Activated naive CD8-positive, alpha-beta T cell (primary cell): Measurements from ENCODE around the gene NKX2-2.
A peak's percentile ranks its signal among the peaks of the same experiment; 100 is the strongest.

ENCODE experiments used
- H3K27ac Mint-ChIP-seq: one replicate; pipeline ENCODE4 v1.8.0; 2021; ENCODE audit warnings: mixed read lengths
- H3K27me3 Mint-ChIP-seq: one replicate; pipeline ENCODE4 v1.8.0; 2021; ENCODE audit warnings: mixed read lengths
- H3K36me3 Mint-ChIP-seq: one replicate; pipeline ENCODE4 v1.8.0; 2021; ENCODE audit warnings: mixed read lengths
- H3K4me1 Mint-ChIP-seq: one replicate; pipeline ENCODE4 v1.8.0; 2021; ENCODE audit warnings: low read depth, mixed read lengths
- H3K4me3 Mint-ChIP-seq: one replicate; pipeline ENCODE4 v1.8.0; 2021; ENCODE audit warnings: mild to moderate bottlenecking, mixed read lengths
- H3K9me3 Mint-ChIP-seq: one replicate; pipeline ENCODE4 v1.8.0; 2021; ENCODE audit warnings: low read depth, mixed read lengths

NKX2-2 gene

DNA sequence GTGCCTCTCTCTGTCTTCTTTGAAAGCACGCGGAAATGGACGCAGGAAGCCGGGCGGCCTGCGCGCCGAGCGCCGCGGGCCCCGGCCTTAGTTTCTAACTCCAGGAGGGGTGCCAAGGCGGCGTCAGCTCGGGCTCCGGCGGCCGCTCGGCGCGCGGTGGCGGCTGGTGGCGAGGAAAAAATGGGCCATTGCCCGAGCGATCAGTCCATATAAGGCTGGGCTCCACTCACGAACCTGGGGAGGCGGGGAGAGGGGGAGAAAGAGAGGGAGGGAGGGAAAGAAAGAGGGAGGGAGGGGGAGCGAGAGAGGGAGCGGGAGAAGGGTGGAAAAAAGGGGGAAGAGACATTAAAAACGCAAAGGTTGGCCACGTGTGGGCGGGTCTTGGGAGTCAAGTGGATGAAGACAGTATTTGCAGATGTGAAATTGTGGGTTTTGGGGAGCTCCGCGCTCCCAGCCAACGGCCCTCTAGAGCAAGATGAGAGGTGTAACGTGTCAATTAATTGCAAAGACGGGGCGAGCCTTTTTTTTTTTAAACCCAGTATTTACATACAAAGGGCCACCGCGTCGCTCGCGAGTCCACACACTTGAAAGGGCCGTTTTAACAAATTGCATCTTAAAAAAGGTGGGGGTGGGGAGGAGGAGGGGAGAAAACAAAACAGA is at the start of gene NKX2-2:
Gene NKX2-2, minus strand, starts transcription at position 184 of the 660 bp plus-strand sequence. CDS start 395 bp downstream, outside the sequence.
- H3K27ac Mint-ChIP-seq, result no peak within 1 kb of the TSS
- H3K27me3 Mint-ChIP-seq, result peaks cover 47% of the 10 kb centered on the region
- H3K4me1 Mint-ChIP-seq, result peaks cover 55% of the 10 kb centered on the region
- H3K9me3 Mint-ChIP-seq, result no peaks in the 10 kb centered on the region
- no peaks in the 10 kb centered on the region for H3K36me3 Mint-ChIP-seq
- H3K4me3 Mint-ChIP-seq, result peak within 1 kb of the TSS; percentile 75

- no peak overlapping the region for H3K27ac Mint-ChIP-seq
- no peaks in the 10 kb centered on the region for H3K9me3 Mint-ChIP-seq
- peaks cover 7% of the 10 kb centered on the region for H3K4me1 Mint-ChIP-seq
- H3K4me3 Mint-ChIP-seq, result no peak overlapping the region
- H3K36me3 Mint-ChIP-seq, result peaks cover 4% of the 10 kb centered on the region
- H3K27me3 Mint-ChIP-seq, result peaks cover 2% of the 10 kb centered on the region
These were observed 48.8 kb upstream of the NKX2-2 start for GRCh38 chr20:21562656-21563055.

DNA sequence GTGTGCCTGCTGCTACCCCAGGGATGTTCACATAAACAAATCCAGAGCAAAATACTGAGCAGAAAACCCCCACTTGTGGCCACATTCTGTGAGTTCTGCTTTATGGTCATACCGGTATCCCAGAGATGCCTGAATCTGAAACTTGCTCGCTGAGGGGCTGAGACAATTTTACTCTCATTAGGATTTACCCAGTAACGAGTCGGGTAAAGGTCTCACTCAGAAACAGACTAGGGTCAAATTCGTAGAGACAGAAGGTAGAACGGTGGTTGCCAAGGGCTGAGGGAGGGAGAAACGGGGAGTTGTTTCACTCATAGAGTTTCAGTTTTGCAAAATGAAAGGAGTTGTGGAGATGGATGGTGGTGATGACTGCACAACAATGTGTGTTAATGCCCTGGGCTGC is 45.4 kb upstream of the NKX2-2 start:
- peak overlapping the region; percentile 37 for H3K27ac Mint-ChIP-seq
- H3K4me1 Mint-ChIP-seq, result peaks cover 29% of the 10 kb centered on the region
- H3K9me3 Mint-ChIP-seq, result no peaks in the 10 kb centered on the region
- no peaks in the 10 kb centered on the region for H3K27me3 Mint-ChIP-seq
- peaks cover 2% of the 10 kb centered on the region for H3K36me3 Mint-ChIP-seq
- no peak overlapping the region for H3K4me3 Mint-ChIP-seq

- H3K4me3 Mint-ChIP-seq, result no peak overlapping the region
These were observed 43.6 kb upstream of the NKX2-2 start for GRCh38 chr20:21557241-21558020.

DNA sequence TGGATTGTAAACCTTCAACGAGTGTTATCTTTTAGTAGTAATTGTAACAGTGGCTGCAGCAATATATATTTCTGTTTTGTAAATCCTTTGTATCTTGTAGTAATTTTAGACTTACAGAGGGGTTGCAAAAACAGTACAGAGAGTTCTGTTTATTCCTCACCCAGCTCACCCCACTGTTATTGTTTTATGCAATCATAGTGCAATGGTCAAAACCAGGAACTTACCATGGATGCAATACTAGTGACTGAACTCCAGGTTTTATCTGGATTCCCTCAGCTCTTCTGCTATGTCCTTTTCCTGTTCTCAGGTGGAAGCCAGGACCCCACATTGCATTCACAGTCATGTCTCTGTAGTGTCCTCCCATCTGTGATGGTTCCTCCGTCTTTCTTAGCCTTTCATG is 42.5 kb upstream of the NKX2-2 start:
- Mint-ChIP-seq H3K4me3 (no peak overlapping the region), H3K27me3 (no peaks in the 10 kb centered on the region), H3K9me3 (no peaks in the 10 kb centered on the region), H3K36me3 (no peaks in the 10 kb centered on the region), H3K27ac (no peak overlapping the region), H3K4me1 (peaks cover 32% of the 10 kb centered on the region)

More at GRCh38 chr20:21557241-21558020, 43.6 kb upstream of the NKX2-2 start:
- H3K27me3 Mint-ChIP-seq, result no peaks in the 10 kb centered on the region
- no peaks in the 10 kb centered on the region for H3K36me3 Mint-ChIP-seq
- peaks cover 32% of the 10 kb centered on the region for H3K4me1 Mint-ChIP-seq
- H3K27ac Mint-ChIP-seq, result no peak overlapping the region
- no peaks in the 10 kb centered on the region for H3K9me3 Mint-ChIP-seq

DNA sequence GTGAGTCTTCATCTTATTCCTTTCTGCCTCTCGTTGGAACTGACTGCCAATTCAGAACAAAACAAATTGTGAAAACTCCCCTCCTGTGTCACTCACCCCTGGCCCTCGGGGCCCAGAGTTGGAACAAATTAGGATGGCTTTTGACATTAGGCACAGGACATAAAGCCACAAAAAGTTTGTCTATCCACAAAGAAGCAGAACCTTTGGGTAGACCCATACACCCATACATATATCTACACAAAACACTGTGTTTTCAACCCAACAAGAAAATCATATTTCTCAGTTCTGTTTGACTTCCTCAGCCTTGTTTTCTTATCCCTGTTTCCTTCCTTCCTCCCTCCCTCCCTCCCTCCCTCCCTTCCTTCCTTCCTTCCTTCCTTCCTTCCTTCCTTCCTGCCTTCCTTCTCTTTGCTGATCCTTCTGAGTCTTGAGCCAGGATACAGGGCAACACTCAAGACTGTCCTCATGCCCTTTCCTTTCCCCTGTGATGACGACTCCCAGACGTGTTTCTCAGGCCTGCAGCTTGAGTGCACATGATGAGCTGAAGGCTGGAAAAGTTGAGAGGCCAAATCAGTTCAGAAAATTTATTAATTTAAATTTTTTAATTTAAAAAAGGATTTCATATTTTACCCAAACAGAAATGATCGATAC is 41.7 kb upstream of the NKX2-2 start:
- Mint-ChIP-seq H3K27ac (no peak overlapping the region), H3K36me3 (no peaks in the 10 kb centered on the region), H3K27me3 (no peaks in the 10 kb centered on the region), H3K9me3 (no peaks in the 10 kb centered on the region), H3K4me3 (no peak overlapping the region), H3K4me1 (peaks cover 32% of the 10 kb centered on the region)

GRCh38 chr20:21554985-21555384 is 41.1 kb upstream of the NKX2-2 start:
- H3K27me3 Mint-ChIP-seq, result no peaks in the 10 kb centered on the region

GRCh38 chr20:21554376-21554890 is 40.6 kb upstream of the NKX2-2 start:
- H3K36me3 Mint-ChIP-seq, result no peaks in the 10 kb centered on the region
- no peaks in the 10 kb centered on the region for H3K9me3 Mint-ChIP-seq
- H3K27me3 Mint-ChIP-seq, result no peaks in the 10 kb centered on the region
- H3K4me3 Mint-ChIP-seq, result no peak overlapping the region
- peaks cover 42% of the 10 kb centered on the region for H3K4me1 Mint-ChIP-seq
- H3K27ac Mint-ChIP-seq, result no peak overlapping the region

More at GRCh38 chr20:21554985-21555384, 41.1 kb upstream of the NKX2-2 start:
- Mint-ChIP-seq H3K36me3 (no peaks in the 10 kb centered on the region), H3K9me3 (no peaks in the 10 kb centered on the region), H3K4me3 (no peak overlapping the region), H3K4me1 (peaks cover 37% of the 10 kb centered on the region), H3K27ac (no peak overlapping the region)

DNA sequence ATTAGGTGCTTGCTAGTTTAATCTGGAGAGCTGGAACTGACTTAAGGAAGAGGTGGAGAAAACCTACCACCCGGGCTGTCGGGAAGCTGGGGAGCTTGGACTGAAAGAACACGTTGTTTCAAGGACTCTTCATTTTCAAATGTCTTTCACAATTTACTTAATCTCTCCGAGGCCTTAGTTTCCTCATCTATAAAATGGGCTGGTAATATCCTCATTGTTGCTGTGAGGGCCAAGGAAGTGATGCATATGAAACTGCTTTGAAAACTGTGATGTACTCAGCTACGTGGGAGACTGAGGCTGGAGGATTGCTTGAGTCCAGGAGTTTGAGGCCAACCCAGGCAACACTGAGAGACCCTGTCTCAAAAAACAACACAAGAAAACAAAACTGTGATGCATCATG is 36.7 kb upstream of the NKX2-2 start:
- H3K36me3 Mint-ChIP-seq, result peaks cover 2% of the 10 kb centered on the region
- no peak overlapping the region for H3K4me3 Mint-ChIP-seq
- H3K27ac Mint-ChIP-seq, result peak overlapping the region; percentile 2
- H3K27me3 Mint-ChIP-seq, result no peaks in the 10 kb centered on the region
- peaks cover 56% of the 10 kb centered on the region for H3K4me1 Mint-ChIP-seq
- H3K9me3 Mint-ChIP-seq, result no peaks in the 10 kb centered on the region

DNA sequence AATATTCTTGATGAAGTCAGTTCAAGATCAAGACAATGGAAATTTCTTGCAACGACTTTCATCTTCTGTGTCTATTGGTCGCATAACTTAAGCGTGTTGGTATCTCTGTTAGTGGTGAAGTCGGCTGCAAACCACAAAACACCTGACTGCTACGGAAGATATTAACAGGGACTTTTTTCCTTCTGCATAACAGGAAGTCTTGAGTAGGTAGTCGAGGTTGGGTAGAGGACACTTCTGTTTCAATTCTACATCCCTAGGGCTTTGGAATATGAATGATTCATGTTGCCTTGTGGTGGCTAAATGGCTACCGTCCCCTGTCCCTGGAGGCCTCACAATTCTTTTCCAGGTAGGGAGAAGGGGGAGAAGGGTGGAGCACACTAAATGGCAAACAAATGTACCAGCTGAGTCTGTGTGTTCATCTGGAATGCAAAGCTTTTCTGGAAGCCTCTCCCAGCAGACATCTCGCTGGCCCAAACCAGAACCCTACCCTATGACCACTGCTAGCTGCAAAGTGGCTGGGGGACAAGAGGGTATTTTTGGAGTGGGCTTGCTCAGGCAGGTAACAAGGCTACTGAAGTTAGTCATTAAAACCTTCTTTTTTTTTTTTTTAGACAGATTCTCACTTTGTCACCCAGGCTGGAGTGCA is 34.6 kb upstream of the NKX2-2 start:
- peak overlapping the region; percentile 63 for H3K4me3 Mint-ChIP-seq
- peaks cover 42% of the 10 kb centered on the region for H3K4me1 Mint-ChIP-seq
- H3K9me3 Mint-ChIP-seq, result no peaks in the 10 kb centered on the region
- peaks cover 2% of the 10 kb centered on the region for H3K36me3 Mint-ChIP-seq
- no peaks in the 10 kb centered on the region for H3K27me3 Mint-ChIP-seq
- H3K27ac Mint-ChIP-seq, result peak overlapping the region; percentile 87

DNA sequence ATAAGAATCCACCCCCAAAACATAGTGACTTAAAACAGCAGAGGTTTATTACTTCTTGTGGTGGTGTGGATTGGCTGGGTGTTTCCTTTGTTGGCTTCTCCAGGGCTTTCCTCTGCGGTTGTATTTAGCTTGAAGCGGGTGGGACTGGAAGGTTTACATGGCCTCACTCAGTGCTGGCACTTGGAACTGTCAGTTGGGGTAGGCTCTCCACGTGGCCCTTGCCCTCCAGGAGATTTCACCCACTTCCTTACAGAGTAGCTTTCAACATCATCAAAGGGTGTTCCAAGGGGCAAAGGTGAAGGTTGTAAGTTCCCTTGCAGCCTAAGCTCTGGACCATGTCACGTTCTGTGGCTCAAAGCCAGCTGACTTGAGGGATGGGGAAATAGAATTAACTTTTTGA is 32.5 kb upstream of the NKX2-2 start:
- no peak overlapping the region for H3K4me3 Mint-ChIP-seq
- H3K4me1 Mint-ChIP-seq, result peaks cover 42% of the 10 kb centered on the region
- H3K36me3 Mint-ChIP-seq, result peaks cover 2% of the 10 kb centered on the region
- no peaks in the 10 kb centered on the region for H3K27me3 Mint-ChIP-seq
- H3K9me3 Mint-ChIP-seq, result no peaks in the 10 kb centered on the region
- no peak overlapping the region for H3K27ac Mint-ChIP-seq

DNA sequence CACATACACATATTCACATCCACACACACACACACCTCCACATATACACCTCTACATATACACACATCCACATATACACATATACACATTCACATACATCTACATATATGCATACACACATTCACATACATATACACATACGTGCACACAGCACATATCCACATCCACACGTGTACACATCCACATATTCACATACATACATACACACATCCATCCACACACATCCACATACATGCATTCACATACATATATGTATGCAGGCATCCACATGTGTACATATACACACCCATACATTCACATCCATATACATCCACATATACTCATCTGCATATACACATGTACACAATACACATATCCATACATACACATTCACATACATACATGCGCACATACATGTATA is 25.6 kb upstream of the NKX2-2 start:
- H3K4me3 Mint-ChIP-seq, result no peak overlapping the region
- H3K4me1 Mint-ChIP-seq, result no peaks in the 10 kb centered on the region
- H3K9me3 Mint-ChIP-seq, result no peaks in the 10 kb centered on the region
- no peak overlapping the region for H3K27ac Mint-ChIP-seq
- H3K36me3 Mint-ChIP-seq, result no peaks in the 10 kb centered on the region
- peaks cover 8% of the 10 kb centered on the region for H3K27me3 Mint-ChIP-seq

GRCh38 chr20:21534886-21535285 is 21.0 kb upstream of the NKX2-2 start:
- Mint-ChIP-seq H3K4me3 (no peak overlapping the region), H3K27me3 (peaks cover 13% of the 10 kb centered on the region), H3K36me3 (no peaks in the 10 kb centered on the region), H3K9me3 (no peaks in the 10 kb centered on the region), H3K4me1 (peaks cover 1% of the 10 kb centered on the region), H3K27ac (no peak overlapping the region)

DNA sequence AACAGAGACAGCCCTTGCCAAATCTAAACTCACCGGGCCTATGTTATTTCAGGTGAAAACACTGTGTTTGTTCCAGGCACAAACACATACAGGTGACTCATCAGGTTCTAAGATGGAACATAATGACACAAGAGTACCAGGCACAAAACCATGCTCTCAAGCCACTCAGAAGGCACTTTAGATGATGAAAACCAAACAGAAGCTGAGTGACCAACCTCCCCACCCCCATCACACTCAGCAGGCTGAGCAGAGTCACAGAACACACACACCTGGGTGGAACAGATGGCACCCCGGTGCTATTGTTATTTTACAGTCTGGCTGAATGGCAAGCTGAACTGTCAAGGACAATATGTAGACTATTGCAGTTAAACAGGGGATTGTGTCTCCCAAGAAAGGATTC is 20.6 kb upstream of the NKX2-2 start:
- Mint-ChIP-seq H3K4me3 (no peak overlapping the region), H3K9me3 (no peaks in the 10 kb centered on the region), H3K4me1 (peaks cover 3% of the 10 kb centered on the region), H3K27me3 (peaks cover 13% of the 10 kb centered on the region), H3K36me3 (no peaks in the 10 kb centered on the region), H3K27ac (no peak overlapping the region)

DNA sequence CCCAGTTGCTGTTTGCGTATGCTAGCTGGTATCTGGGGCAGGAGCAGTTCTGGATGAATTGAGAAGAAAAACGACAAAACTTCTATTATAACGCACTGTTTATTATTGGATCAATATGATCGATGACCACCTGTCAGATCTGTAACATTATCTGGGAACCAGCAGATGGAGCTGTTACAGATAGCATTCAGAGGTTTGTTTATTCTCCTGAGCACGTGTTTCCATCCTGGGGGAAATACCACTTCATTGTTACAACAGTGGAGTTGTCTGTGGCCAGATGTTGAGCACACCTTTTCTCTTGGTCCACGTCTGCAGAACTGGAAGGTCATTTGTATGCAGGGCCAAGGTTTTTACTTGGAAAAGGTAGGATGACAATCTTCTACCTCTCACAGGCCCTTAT is 16.0 kb upstream of the NKX2-2 start:
- Mint-ChIP-seq H3K27ac (no peak overlapping the region), H3K36me3 (no peaks in the 10 kb centered on the region), H3K9me3 (no peaks in the 10 kb centered on the region), H3K27me3 (peaks cover 28% of the 10 kb centered on the region), H3K4me3 (no peak overlapping the region), H3K4me1 (peaks cover 3% of the 10 kb centered on the region)
